Right renal pelvis (tissue), 4 donors: Measurements from ENCODE around the gene ZFP69B. TPM values are rescaled to one million over a fixed set of nuclear protein-coding genes. Genes with fewer than 3 reads are reported as not detected.
"Not testable (repeated sequence)": the region's sequence is repeated elsewhere in the genome, so short reads cannot be mapped to it uniquely, and the experiment has no call there.

ENCODE experiments used
- DNase-seq, 4 donors: peaks; one replicate each; pipeline ENCODE4 v3.0.0-alpha.2; 2013; ENCODE audit warnings: low read depth in 4 of 4, low spot score in 3 of 4, missing footprints in 1 of 4
- polyA plus RNA-seq, 4 donors: library from polyadenylated mRNA; unstranded; fragments of 120-200 nt; gene quantifications; one replicate each; pipeline ENCODE4 v1.2.1, GENCODE V29; 2013; ENCODE audit not compliant: insufficient read length in 4 of 4

Gene ZFP69B
- polyA plus RNA-seq, 4 donors, result 4.8 to 5.6 (median 5.5) TPM

DNA sequence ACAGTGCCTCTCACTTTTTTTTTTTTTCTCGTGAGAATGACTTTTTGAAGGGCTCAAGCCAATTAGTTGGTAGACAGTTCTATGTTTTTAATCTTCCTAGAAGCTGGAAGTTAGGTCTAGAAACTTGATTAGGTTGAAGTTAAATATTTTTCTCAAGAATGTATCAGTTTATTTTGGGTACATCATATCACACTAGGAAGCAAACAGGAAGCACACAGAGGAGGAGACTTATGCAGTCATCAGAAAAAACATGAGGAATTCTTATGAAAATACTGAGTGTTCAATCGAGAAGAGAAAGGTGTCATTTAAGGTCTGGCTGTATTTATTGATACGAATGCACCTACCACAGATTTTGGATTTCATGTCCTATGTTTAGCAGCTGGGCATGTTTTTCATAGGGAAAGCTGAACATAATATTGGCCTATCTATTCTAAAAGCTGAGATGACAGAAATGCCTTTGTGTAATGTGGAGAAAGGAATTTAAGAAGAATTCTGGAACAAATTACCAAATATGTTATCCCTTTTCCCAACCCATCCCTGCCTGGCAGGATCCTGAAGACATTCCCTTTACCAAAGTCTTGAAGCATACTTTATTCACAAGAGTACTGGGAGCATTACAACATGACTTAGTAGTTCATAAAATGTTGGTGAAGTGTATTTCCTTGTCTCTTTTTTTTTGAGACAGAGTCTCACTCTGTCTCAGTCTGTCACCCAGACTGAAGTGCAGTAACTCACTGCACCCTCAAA is 17.5 kb upstream of the ZFP69B start:
- no peak for DNase-seq

DNA sequence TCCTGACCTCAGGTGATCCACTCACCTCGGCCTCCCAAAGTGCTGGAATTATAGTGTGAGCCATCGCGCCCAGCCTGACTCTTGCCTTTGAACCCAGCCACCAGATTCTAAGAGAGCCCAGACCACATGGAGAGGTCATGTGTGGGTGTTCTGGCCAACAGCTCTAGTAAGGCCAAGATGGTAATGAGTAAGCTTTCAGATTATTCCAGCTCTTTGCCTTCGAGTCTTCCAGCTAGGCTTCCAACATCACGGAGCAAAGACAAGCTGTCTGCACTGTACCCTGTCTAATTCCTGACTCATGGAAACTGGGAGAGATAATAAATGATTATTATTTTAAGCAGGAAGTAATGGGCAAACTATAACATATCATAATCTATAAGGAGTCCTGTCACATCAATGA is 14.8 kb upstream of the ZFP69B start:
- no peak for DNase-seq

DNA sequence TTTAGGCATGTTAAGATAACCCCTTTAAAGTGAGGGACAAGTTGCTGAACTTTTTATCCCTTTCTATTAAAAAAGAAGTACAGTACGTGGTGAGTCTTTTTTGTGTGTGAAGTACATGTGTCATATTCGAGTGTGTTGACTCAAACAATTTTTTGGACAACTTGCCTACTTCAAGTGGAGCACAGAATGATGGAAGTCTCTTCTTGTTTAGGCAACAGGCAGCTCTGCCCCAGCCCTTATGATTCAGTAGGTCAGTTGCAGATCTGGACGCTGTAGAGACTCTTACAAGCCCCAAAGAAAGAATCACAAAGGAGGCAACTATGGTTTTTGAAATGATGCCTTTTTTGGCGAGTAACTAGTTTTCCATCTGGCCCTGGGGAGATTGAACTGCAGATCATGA is 14.4 kb upstream of the ZFP69B start:
- DNase-seq, result no peak

DNA sequence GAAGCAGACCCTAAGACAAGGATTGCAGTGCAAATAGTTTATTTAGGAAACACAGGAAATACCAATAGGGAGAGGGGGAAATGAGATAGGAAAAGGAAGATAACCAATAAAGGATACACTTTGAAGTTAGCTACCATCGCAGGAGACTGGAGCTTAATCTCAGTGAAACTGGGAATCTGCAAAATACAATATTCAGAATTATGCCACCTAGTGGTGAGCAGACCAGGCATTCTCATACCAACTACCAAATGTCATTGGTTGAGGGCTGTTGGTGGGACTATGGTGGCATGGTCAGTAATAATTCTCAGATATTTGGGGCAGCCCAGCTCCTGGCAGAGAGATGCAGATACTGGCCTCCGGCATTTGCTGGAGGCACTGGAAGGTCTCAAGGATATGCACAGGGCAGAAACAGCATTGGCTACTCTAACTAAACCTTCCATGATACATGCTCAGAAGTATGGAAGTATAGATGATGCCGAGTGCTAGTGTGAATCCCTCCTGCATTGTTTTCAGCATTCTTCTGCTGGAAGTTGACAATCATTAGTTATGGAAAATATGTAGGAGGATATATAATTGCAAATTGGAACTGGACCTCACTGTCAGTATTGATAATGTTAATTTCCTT is 11.8 kb upstream of the ZFP69B start:
- no peak for DNase-seq

DNA sequence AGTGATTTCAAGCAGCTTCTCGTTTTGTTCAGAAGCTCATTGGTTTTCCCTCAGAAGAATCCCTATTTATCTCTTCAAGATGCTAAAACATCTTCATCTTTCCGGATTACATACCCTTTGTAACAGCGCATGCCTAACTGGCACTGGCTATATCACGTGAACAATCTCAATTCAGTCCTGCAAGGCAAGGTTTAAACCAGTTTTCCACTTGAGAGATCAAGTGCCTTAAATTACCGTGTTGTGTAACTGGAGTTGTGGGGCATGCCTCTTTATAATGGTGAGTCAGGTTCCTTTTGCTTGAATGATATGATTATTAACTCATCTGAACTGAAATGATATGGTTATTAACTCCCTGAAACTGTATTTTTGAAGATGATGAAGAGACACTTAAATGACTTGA is 11.0 kb upstream of the ZFP69B start:
- DNase-seq, result no peak

DNA sequence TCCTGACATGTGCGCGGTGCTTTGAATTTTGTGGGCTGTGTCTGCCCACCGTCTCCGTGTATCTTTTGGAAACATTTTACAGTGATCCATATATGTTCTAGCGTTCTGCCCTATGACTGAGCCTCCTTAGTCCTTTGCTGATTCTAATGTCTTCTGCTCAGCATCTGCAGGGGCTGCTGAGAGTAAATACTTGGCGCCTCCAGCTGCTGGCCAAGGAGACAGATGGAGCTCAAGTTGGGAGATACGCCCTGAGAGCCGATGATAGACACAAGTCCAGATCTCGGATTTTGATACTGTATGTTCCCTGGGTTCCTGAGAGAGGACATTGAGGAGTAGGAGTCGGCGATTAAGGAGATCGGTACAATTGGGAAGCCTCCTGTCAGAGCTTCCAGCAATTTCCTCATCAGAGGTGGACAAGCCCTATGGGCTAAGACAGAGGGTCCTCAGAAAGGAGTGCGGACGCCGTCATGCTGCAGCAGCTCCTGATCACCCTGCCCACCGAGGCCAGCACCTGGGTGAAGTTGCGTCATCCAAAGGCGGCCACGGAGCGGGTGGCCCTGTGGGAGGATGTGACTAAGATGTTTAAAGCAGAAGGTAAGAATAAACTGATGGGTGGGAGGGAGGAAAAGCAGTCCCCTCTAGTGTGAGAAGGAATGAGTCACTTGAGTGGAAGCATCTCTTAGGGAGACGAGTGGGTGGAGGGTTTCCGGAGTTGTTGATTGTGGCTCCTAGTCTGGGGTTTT is 390 bp downstream of the ZFP69B start:
- DNase-seq, result peak in 2 of 4 donors; percentile 8 to 49

DNA sequence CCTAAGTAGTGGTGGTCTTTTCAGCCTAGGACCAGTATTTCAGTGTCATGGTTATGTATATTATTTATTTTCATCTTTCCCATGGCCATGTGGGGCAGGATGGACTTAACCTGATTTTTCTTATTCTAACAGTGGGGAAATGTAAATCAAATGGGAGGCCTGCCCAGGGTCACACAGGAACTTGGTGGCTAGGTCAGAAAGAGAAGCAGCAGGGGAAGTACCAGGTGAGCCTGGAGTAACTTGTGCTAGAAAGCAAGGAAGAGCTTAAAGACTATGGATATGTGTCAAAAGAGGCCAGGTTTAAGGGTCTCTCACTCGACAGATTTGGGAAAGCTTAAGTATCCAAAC is 936 bp downstream of the ZFP69B start:
- DNase-seq, result no peak

DNA sequence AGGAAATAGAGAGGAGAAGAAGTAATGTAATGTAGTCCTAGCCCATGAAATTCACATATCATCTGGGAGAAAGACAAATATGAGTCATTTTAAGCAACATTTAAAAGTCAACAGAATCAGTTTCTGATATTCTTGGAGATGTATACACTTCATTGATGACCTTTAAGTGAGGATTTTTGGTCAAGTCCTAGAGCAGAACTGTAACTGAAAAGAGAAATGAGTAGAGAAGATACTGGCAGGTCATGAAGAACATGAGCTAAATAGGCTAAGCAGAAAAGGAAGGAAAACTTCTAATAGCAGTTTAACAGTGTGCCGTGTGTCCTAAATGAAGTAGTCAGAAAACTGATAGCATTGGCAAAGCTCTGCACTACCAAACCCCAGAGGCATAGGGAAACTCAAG is 4.6 kb downstream of the ZFP69B start:
- DNase-seq, result no peak

DNA sequence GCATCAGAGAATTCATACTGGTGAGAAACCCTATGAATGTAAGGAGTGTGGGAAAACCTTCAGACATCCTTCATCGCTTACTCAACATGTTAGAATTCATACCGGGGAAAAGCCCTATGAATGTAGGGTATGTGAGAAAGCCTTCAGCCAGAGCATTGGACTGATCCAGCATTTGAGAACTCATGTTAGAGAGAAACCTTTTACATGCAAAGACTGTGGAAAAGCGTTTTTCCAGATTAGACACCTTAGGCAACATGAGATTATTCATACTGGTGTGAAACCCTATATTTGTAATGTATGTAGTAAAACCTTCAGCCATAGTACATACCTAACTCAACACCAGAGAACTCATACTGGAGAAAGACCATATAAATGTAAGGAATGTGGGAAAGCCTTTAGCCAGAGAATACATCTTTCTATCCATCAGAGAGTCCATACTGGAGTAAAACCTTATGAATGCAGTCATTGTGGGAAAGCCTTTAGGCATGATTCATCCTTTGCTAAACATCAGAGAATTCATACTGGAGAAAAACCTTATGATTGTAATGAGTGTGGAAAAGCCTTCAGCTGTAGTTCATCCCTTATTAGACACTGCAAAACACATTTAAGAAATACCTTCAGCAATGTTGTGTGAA is 12.8 kb downstream of the ZFP69B start:
- no peak for DNase-seq

DNA sequence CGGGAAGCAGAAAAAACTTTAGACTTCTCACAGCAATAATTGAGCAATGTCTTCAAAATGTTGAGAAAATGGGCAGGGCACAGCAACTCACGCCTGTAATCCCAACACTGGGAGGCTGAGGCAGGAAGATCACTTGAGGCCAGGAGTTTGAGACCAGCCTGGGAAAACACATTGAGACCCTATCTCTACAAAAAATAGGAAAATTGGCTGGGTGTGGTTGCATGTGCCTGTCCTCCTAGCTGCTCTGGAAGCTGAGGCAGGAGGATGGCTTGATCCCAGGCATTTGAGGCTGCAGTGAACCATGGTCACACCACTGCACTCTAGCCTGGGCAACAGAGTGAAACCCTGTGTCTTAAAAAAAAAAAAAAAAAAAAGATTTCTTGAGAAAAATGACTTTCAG is 19.1 kb downstream of the ZFP69B start:
- no peak for DNase-seq

DNA sequence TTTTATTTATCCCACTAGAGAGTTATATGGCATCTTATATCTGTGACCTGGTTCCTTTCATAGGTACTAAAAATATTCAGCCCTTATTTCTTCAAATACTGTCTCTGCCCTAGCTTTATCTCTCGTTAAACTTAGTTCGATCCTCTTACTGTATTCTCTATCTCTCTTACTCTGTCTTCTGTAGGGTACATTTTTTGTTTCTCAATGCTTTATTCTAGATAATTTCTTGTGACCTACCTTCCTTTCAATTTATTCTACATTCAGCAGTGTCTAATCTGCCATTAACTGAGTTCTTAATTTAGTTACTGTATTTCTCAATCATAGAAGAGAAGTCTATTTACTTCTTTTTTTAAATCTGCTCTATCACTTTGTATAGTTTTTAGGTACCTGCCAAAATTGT is 25.0 kb downstream of the ZFP69B start:
- no peak for DNase-seq

DNA sequence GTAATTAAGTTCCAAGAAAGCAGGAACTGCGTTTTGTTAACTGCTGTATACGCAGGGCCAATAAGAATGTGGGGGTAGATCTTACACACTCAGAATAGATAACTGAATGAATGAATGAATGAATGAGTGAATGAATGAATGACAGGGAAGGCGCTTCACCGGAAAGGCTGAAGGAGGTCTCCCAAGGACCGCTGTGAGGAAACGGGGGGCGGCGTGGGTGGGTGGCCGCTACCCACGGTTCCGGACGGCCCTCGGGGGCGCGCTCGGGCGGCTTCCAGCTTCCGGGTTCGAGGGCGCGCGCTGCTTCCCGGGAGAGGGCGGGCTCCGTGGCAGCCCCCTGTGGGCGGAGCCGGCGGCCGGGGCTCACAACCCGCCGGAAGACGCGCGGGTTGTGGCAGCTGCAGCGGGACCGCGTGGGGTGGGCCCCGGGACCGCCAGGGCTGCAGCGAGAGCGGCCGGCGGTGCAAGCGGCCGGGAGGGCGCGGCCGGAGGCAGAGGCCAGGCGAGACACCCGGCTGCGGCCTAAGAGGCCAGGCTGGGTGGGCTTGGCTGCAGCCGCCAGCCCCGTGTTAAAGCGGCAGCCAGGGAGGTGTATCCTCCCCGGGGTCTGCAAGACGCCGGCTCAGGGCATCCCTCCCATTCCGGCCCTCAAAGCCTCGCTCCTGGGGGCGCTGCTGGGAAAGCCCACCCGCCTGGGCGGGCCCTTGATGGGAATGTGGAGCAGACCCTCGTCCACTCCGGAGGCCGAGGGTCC is 26.8 kb downstream of the ZFP69B start, which contains the start of gene ZFP69:
Gene ZFP69 (plus strand): TSS at position 367 of the 754 bp plus-strand sequence. CDS start 2,072 bp downstream, outside the sequence.
- DNase-seq, result peak; percentile 47 to 59 (median 50)

DNA sequence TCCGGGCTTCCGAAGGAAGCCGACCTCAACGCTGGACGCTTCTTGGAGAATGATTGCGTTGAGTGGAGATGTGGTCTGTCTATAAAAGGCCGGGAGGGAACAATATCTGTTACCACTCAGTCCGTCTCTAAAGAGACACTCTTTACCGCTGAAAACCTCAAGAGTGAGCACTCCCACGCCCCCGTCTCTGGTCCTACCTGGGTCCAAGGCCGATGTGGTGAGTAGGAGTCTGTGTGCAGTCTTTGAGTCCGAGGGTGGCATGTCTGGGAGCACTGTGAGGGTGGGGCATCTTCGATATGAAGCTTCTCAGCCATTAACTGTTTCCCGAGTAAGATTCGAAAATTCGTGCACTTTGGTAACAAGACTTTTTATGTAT is 27.4 kb downstream of the ZFP69B start:
- DNase-seq, result peak in 2 of 4 donors; percentile 5 to 12

DNA sequence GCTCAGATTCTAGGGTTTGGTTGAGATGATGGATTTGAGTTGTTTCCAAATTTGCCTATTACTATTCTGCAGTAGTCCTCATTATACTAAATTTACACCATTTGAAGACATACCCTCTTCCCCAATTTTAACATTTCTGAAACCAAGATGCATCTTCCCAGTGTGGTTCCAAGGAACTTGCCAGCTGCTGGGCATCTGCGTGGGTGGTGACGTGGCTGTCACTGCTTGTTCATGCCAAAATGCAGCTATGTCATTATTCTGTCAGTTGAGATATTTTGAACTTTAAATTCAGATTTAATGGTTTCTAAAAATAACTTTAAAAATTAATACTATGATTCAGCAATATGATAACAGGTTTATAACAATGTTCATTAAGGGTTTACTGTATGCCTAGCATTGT is 28.0 kb downstream of the ZFP69B start:
- no peak for DNase-seq

DNA sequence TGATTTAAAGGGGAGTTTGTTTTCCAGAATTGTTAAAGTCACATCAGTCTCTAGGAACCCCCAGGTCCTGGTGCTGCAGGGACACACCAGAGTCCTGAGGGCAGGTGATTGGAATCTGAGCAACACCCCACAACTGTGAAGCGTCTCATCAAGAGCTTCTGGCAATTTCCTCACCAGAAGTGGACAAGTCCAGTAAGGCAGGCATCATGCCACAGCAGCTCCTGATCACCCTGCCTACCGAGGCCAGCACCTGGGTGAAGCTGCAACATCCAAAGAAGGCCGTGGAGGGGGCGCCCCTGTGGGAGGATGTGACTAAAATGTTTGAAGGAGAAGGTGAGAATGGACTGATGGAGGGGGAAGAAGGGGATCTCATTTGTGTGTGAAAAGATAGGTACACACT is 28.9 kb downstream of the ZFP69B start:
- DNase-seq, result no peak

DNA sequence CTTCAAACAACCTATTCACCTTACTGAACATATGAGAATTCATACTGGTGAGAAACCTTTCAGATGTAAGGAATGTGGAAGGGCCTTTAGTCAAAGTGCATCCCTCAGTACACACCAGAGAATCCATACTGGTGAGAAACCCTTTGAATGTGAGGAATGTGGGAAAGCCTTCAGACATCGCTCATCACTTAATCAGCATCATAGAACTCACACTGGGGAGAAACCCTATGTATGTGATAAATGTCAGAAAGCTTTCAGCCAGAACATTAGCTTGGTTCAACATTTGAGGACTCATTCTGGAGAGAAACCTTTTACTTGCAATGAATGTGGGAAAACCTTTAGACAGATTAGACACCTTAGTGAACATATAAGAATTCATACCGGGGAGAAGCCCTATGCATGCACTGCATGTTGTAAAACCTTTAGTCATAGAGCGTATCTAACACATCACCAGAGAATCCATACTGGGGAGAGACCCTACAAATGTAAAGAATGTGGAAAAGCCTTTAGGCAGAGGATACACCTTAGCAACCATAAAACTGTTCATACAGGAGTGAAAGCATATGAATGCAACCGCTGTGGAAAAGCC is 45.1 kb downstream of the ZFP69B start:
- DNase-seq, result no peak

DNA sequence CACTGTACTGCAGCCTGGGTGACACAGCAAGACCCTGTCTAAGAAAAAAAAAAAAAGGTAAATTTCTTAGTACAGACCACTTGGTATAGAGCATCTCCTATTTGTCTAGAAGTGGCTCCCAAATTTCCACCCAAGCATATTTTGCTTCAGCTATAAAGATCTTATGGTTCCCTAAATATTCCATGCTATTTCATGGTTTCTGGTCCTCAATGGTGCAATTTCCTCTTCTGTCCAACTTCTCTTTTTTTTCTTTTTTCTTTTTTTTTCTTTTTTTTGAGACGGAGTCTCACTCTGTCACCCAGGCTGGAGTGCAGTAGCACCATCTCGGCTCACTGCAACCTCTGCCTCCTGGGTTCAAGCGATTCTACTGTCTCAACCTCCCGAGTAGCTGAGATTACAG is 52.4 kb downstream of the ZFP69B start:
- DNase-seq, result not testable (repeated sequence)

DNA sequence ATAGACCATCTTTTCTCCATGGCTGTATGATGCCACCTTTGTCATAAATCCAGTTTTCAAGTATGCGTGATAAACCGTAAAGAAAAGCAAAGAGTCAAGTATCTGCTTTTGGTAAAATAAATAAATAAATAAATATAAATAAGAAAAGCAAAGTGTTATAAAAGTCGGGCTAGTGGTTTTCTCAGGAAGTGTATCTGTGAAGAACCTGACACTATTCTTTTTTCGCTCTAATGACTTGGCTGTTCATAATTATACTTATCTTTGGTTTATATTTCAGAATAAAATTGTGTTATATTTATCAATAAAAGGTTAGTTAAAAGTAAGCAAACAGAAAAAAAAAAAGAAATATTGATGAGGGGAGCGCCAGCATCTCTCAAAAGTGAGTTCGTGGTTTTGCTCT is 57.7 kb downstream of the ZFP69B start:
- DNase-seq, result no peak

DNA sequence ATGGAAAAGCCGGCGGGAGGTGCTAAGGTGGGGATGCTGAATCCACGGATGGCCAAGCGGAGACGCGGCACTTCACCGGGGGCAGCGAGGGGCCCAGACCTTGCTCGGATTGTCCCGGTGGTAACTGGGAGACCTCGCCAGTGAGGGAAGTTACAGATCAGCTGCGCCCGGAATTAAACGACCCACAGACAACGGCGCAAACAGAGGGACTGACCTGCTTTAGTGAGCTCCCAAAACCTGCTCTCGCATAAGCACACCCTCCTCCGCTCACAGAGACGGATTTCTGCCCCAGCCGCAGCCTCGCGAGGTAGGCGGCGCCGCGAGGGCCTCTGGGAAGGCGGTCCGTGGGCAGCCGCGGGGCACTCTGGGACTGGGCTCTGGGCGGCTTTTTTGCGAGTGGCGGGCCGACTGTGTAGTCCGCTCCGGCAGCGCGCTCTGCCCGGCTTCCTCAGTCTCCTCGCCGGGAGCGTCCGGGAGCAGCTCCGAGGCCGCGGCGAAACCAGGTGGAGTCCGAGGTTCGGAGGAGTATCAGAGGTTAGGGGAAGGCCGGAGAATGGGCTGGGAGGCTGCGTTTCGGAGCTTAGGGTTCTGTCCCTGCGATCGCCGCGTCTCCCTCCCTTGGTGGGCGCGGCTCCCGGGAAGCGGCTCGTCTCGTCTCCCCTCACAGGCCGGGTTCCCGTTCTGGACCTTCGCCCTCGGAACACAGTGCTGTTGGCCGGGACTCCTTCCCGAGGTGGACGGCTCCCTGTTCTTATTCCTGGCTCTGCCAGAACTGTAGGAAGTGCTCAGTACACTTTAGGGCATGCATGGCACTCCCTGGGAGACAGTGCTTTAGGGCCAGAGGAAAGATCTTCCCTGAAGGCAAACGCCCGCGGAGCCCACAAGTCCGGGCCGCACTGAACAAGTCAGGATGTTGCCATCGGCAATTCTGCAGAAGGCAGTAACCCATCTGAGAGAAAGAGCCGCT is 58.4 kb downstream of the ZFP69B start, which contains the start of gene EXO5:
Gene EXO5 (plus strand): TSS at position 393 of the 967 bp plus-strand sequence. CDS start 5,778 bp downstream, outside the sequence.
- peak in 3 of 4 donors; percentile 32 to 56 (median 42) for DNase-seq
